ENCODE data around the gene GANC. TPM values are rescaled to one million over a fixed set of nuclear protein-coding genes. Genes with fewer than 3 reads are reported as not detected.
"Not testable (repeated sequence)": the region's sequence is repeated elsewhere in the genome, so short reads cannot be mapped to it uniquely, and the experiment has no call there.

GANC gene
- total RNA-seq: 100 to 1,000 TPM in 3 of 6 donors, 10 to 100 TPM in 3; 67.3 to 295 (median 99.8) TPM

- Histone ChIP-seq H3K4me3 (peak within 1 kb of the TSS; percentile 54 to 69 (median 62)), H3K4me1 (peaks cover 38 to 56% (median 49%) of the 10 kb centered on the region in 4 donors), H3K27ac (peak within 1 kb of the TSS; percentile 95 to 99 (median 96)), H3K9me3 (no peaks in the 10 kb centered on the region), H3K36me3 (peaks cover 0 to 11% (median under 1%) of the 10 kb centered on the region in 4 donors), H3K27me3 (no peaks in the 10 kb centered on the region)
- ATAC-seq (ENCODE audit: low FRiP score in 2 of 2): peak; percentile 98 to 99
- 0% methylated on average over 31 to 50 of the region's 52 CpGs for WGBS, 2 donors
- TF ChIP-seq POLR2AphosphoS5 (IDR thresholded peaks at IDR 0.05): peak; percentile 80 to 93
- peak; percentile 10 to 85 (median 66) for TF ChIP-seq EP300 (IDR thresholded peaks at IDR 0.05)
- TF ChIP-seq CTCF (IDR thresholded peaks at IDR 0.05): peak in 2 of 6 experiments; percentile 7 to 16
- peak; percentile 29 to 96 (median 72) for TF ChIP-seq POLR2A (IDR thresholded peaks at IDR 0.05)
- DNase-seq: peak; percentile 89 to 98
Observed at GRCh38 chr15:42272939-42273899, at the start of gene GANC, which contains the start of gene TMEM87A. TSS of gene GANC (plus strand) at chr15:42273201. CDS start at chr15:42274482, 1,281 bp downstream. TSS of gene TMEM87A (minus strand) at chr15:42273433. CDS start at chr15:42273398, 35 bp downstream.

GRCh38 chr15:42226648-42227047 lies 46.4 kb upstream of the GANC start:
- DNase-seq (no peak), ATAC-seq (ENCODE audit: low FRiP score in 2 of 2) (no peak)
- H3K4me1 ChIP-seq: peaks cover 0 to 17% (median 0%) of the 10 kb centered on the region in 4 donors
- peaks cover 37 to 94% (median 53%) of the 10 kb centered on the region in 4 donors for H3K36me3 ChIP-seq
- H3K27ac ChIP-seq: no peak overlapping the region
- TF ChIP-seq POLR2A (IDR thresholded peaks at IDR 0.05): no peak
- TF ChIP-seq EP300 (IDR thresholded peaks at IDR 0.05): no peak
- no peak for TF ChIP-seq POLR2AphosphoS5 (IDR thresholded peaks at IDR 0.05)
- TF ChIP-seq CTCF (IDR thresholded peaks at IDR 0.05): no peak
- no peaks in the 10 kb centered on the region for H3K9me3 ChIP-seq
- H3K27me3 ChIP-seq: no peaks in the 10 kb centered on the region
- WGBS, 2 donors: 94 to 98% methylated on average over 5 of the region's 5 CpGs
- no peak overlapping the region for H3K4me3 ChIP-seq

- no peak overlapping the region for H3K4me3 ChIP-seq
- ATAC-seq (ENCODE audit: low FRiP score in 2 of 2) (no peak), DNase-seq (no peak)
- H3K4me1 ChIP-seq: peaks cover 0 to 17% (median 2%) of the 10 kb centered on the region in 4 donors
- 34 to 63% methylated on average over 1 of the region's 1 CpG for WGBS, 2 donors
- H3K27ac ChIP-seq: no peak overlapping the region
- no peaks in the 10 kb centered on the region for H3K9me3 ChIP-seq
- H3K27me3 ChIP-seq: no peaks in the 10 kb centered on the region
- peaks cover 40 to 94% (median 52%) of the 10 kb centered on the region in 4 donors for H3K36me3 ChIP-seq
- TF ChIP-seq POLR2A (IDR thresholded peaks at IDR 0.05): no peak
- no peak for TF ChIP-seq EP300 (IDR thresholded peaks at IDR 0.05)
- no peak for TF ChIP-seq CTCF (IDR thresholded peaks at IDR 0.05)
- no peak for TF ChIP-seq POLR2AphosphoS5 (IDR thresholded peaks at IDR 0.05)
Observed at GRCh38 chr15:42228036-42228435, 45.0 kb upstream of the GANC start.

GRCh38 chr15:42228981-42229380 lies 44.0 kb upstream of the GANC start:
- DNase-seq; ATAC-seq (ENCODE audit: low FRiP score in 2 of 2); H3K9me3 ChIP-seq; H3K27ac ChIP-seq; H3K27me3 ChIP-seq; H3K4me3 ChIP-seq: not testable (repeated sequence)
- Histone ChIP-seq H3K4me1 (peaks cover 0 to 17% (median 3%) of the 10 kb centered on the region in 4 donors), H3K36me3 (peaks cover 37 to 93% (median 49%) of the 10 kb centered on the region in 4 donors)
- WGBS, 2 donors: 95 to 99% methylated on average over 5 of the region's 5 CpGs

- DNase-seq (no peak), ATAC-seq (ENCODE audit: low FRiP score in 2 of 2) (no peak)
- no peak overlapping the region for H3K27ac ChIP-seq
- H3K36me3 ChIP-seq: peaks cover 28 to 93% (median 46%) of the 10 kb centered on the region in 4 donors
- H3K4me3 ChIP-seq: no peak overlapping the region
- peaks cover 0 to 17% (median 3%) of the 10 kb centered on the region in 4 donors for H3K4me1 ChIP-seq
- WGBS, 2 donors: 85 to 86% methylated on average over 1 of the region's 1 CpG
- H3K27me3 ChIP-seq: no peaks in the 10 kb centered on the region
- no peaks in the 10 kb centered on the region for H3K9me3 ChIP-seq
- no peak for TF ChIP-seq POLR2A (IDR thresholded peaks at IDR 0.05)
- no peak for TF ChIP-seq EP300 (IDR thresholded peaks at IDR 0.05)
- TF ChIP-seq CTCF (IDR thresholded peaks at IDR 0.05): no peak
- no peak for TF ChIP-seq POLR2AphosphoS5 (IDR thresholded peaks at IDR 0.05)
Observed at GRCh38 chr15:42231088-42231487, 41.9 kb upstream of the GANC start.

All from upper lobe of left lung (tissue), 6 donors.